RWPE2 (cell line): Measurements from ENCODE around the gene RPLP1.

Experiments
- ATAC-seq: fragments of 200-7000 bp; cut with Tn5 transposase; 3 replicates; pipeline ENCODE4 v1.9.1; 2021; ENCODE audit warnings: low read depth
- DNase-seq: peaks from one replicate; pipeline ENCODE4 v3.0.0-alpha.2; 2020; ENCODE audit warnings: low spot score
- H3K27ac ChIP-seq: fragments of 450-650 bp; 2 replicates; pipeline ENCODE4 v1.5.1; 2017; ENCODE audit warnings: mild to moderate bottlenecking; ENCODE audit not compliant: poor library complexity, severe bottlenecking
- H3K27me3 ChIP-seq: fragments of 250-450 bp; sonication (Bioruptor Pico); 2 replicates; pipeline ENCODE4 v1.5.1; 2021; ENCODE audit warnings: mild to moderate bottlenecking, moderate library complexity; ENCODE audit not compliant: insufficient read depth, poor library complexity, severe bottlenecking
- H3K36me3 ChIP-seq: fragments of 250-450 bp; sonication (Bioruptor Pico); 2 replicates; pipeline ENCODE4 v1.5.1; 2020; ENCODE audit warnings: low read depth, mild to moderate bottlenecking, moderate library complexity
- H3K4me1 ChIP-seq: fragments of 250-450 bp; sonication (Bioruptor Pico); 2 replicates; pipeline ENCODE4 v1.5.1; 2021; ENCODE audit warnings: mild to moderate bottlenecking, moderate library complexity; ENCODE audit not compliant: insufficient read depth, poor library complexity, severe bottlenecking
- H3K4me3 ChIP-seq: fragments of 250-450 bp; sonication (Bioruptor Pico); 2 replicates; pipeline ENCODE4 v1.5.1; 2021; ENCODE audit warnings: mild to moderate bottlenecking, moderate library complexity; ENCODE audit not compliant: severe bottlenecking
- H3K9me3 ChIP-seq: fragments of 250-450 bp; sonication (Bioruptor Pico); 2 replicates; pipeline ENCODE4 v1.5.1; 2021; ENCODE audit warnings: mild to moderate bottlenecking, moderate library complexity; ENCODE audit not compliant: severe bottlenecking
- CTCF ChIP-seq: fragments of 450-650 bp; IDR thresholded peaks from one replicate; pipeline ENCODE4 v1.5.1; 2017; ENCODE audit warnings: mild to moderate bottlenecking, moderate library complexity; ENCODE audit not compliant: poor library complexity, severe bottlenecking

RPLP1 gene

GRCh38 chr15:69498987-69499386 lies 46.4 kb downstream of the RPLP1 start:
- DNase-seq: peak; percentile 29
- H3K9me3 ChIP-seq: no peaks in the 10 kb centered on the region
- H3K27ac ChIP-seq: no peak overlapping the region
- H3K4me3 ChIP-seq: no peak overlapping the region
- no peak for TF ChIP-seq CTCF
- no peaks in the 10 kb centered on the region for H3K36me3 ChIP-seq
- no peak for ATAC-seq
- no peaks in the 10 kb centered on the region for H3K4me1 ChIP-seq
- H3K27me3 ChIP-seq: no peaks in the 10 kb centered on the region

- TF ChIP-seq CTCF: no peak
- no peaks in the 10 kb centered on the region for H3K9me3 ChIP-seq
- H3K36me3 ChIP-seq: no peaks in the 10 kb centered on the region
- peak; percentile 47 for DNase-seq
- H3K4me1 ChIP-seq: no peaks in the 10 kb centered on the region
- H3K27me3 ChIP-seq: no peaks in the 10 kb centered on the region
- ATAC-seq: no peak
- H3K27ac ChIP-seq: no peak overlapping the region
- no peak overlapping the region for H3K4me3 ChIP-seq
Measured at GRCh38 chr15:69499521-69500211, 47.0 kb downstream of the RPLP1 start.

GRCh38 chr15:69500339-69500738 lies 47.7 kb downstream of the RPLP1 start:
- no peaks in the 10 kb centered on the region for H3K27me3 ChIP-seq
- H3K27ac ChIP-seq: no peak overlapping the region
- no peaks in the 10 kb centered on the region for H3K9me3 ChIP-seq
- TF ChIP-seq CTCF: no peak
- DNase-seq: no peak
- no peaks in the 10 kb centered on the region for H3K4me1 ChIP-seq
- H3K36me3 ChIP-seq: no peaks in the 10 kb centered on the region
- ATAC-seq: no peak
- no peak overlapping the region for H3K4me3 ChIP-seq

- ATAC-seq (no peak), DNase-seq (peak; percentile 35)
- Histone ChIP-seq H3K27me3 (no peaks in the 10 kb centered on the region), H3K9me3 (no peaks in the 10 kb centered on the region), H3K4me1 (no peaks in the 10 kb centered on the region), H3K36me3 (no peaks in the 10 kb centered on the region), H3K27ac (no peak overlapping the region), H3K4me3 (no peak overlapping the region)
- no peak for TF ChIP-seq CTCF
Measured at GRCh38 chr15:69501456-69501855, 48.8 kb downstream of the RPLP1 start.

- ATAC-seq (no peak), DNase-seq (peak; percentile 57)
- TF ChIP-seq CTCF: peak; percentile 31
Measured at GRCh38 chr15:69502470-69503045, 49.9 kb downstream of the RPLP1 start.

More at GRCh38 chr15:69502470-69503045, 49.9 kb downstream of the RPLP1 start:
- Histone ChIP-seq H3K27ac (no peak overlapping the region), H3K9me3 (no peaks in the 10 kb centered on the region), H3K4me3 (no peak overlapping the region), H3K36me3 (no peaks in the 10 kb centered on the region), H3K27me3 (no peaks in the 10 kb centered on the region), H3K4me1 (no peaks in the 10 kb centered on the region)
